Activated gamma-delta T cell treated with Interleukin-2 at 50 U/mL for 16 hours (primary cell): ENCODE measurements around the gene AACS.
"Not testable (repeated sequence)": the region's sequence is repeated elsewhere in the genome, so short reads cannot be mapped to it uniquely, and the experiment has no call there.

Source experiments
- DNase-seq: peaks from one replicate; pipeline ENCODE4 v3.0.0-alpha.2; 2020

The AACS gene

DNA sequence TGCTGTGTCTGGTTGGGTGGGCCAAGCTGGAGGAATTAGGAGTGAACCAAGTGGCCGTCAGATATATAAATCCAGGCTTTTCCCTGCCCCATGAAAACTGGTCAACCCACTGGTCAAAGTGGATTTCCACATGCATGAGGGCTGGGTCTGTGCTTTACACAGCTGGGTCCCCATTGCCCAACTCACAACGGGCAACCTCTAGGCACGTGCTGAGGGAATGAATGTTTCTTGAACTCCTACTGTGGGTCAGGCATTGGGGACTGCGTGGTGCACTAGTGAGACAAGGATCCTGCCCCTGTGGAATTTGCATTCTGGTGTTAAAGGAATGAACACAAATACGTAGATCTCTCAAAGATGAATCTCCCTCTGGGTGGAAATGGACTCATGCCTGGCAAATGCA, 7.5 kb upstream of the AACS start:
- DNase-seq: no peak

DNA sequence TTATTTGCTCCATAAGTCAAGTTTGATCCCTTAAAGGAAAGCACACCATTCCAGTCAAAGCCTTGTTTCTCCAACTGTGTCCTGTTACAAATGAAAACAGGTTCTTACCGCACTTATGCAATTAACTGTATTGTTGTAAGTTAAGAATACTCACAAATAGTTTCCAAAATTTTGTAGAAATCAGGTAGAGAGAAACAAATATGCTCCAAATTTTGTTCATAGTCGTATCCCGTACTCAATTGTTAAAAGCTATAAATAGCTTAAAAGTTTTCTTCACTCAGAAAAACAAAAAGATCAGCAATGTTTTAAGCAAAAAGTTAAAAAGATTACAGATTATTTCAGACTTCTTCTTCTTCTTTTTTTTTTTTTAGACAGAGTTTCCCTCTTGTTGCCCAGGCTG, 4.0 kb upstream of the AACS start:
- DNase-seq: no peak

DNA sequence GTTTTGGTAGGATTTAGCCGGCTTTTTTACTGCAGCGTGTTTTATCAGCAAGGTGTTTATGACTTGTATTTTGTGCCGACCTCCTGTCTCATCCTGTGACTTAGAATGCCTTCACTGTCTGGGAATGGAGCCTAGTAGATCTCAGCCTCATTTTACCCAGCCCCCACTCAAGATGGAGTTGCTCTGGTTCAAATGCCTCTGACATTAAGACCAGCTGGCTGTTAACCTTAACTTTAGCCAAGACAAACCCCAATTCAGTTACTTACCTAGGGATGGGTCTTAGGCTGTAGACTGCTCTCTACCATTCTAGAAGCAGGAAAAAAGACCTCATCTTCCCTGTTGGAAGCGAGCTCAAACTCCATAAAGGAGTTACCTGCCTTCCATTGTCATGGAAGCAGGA, 1.7 kb upstream of the AACS start:
- DNase-seq: not testable (repeated sequence)

DNA sequence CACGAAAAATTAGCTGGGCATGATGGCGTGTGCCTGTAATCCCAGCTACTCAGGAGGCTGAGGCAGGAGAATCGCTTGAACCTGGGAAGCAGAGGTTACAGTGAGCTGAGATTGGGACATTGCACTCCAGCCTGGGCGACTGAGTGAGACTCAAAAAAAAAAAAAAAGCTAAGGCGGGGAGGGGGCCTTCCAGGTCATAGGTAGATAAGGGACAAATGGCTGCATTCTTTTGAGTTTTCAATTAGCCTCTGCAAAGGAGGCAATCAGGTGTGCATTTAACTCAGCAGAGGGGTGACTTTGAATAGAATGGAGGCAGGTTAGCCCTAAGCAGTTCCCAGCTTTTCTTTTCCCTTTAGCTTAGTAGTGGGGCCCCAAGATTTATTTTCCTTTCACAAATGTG, 743 bp upstream of the AACS start:
- no peak for DNase-seq

DNA sequence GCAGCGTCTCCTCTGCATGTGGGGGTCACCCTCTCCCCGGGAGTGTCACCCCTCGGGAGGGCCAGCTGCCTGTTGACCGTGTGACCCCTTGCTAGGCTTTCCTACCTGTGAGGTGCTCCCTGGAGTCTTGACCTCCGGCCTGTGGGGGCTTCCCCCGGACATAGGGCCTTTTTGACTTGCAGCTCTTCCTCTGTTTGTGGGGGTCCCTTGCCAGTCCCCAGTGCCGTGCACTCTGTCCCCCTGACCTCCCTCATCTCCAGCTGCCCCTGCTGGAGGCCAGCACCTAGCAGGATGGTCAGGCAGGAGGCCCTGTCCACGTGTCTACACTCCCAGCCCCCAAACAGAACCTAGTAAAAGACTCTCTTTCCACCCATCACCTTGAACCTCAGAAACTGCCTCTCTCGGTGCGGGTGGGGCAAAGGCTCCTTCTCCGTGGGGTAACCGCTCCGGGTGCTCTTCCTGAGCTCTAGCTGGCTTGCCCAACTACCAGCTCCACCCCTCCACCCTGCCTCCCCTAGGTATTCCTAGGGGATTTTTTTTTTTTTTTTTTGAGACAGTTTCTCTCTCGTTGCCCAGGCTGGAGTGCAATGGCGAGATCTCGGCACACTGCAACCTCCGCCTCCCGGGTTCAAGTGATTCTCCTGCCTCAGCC, 810 bp downstream of the AACS start:
- DNase-seq: no peak

DNA sequence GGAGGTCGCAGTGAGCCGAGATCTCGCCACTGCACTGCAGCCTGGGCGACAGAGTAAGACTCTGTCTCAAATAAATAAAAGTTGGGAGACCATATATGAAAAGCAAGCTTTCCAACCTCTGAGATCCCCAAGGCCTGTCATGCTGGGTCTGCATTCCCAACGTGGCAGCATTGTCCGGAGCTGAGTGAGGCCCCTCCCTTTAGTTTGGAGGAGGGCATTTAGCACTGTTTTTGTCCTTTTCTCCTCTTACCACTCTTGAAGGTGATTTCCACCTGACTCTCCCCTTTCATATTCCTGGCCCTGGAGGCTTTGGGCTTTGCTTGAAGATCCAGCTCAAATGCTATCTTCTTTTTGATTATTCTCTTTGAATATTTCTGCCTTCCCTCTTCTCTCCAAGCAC, 3.2 kb downstream of the AACS start:
- DNase-seq: no peak

DNA sequence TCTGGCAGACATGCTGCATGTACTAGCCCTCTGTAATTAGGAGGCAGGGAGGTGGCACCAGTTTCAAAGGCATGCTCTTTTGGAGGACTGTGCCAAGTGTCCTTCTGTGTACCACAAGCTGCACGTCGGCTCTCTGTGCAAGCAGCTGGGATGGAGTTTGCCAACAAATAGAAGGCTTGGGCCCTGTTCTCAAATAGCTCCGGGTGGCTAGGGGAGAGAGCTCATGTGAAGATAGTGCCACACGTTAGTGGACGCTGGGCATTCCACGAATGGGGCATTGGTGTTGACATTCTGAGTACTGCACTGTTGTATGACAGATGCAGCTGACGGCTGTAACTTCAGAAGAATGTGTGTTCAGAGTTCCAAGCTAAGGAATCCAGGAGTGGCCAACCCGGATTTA, 4.4 kb downstream of the AACS start:
- DNase-seq: no peak

DNA sequence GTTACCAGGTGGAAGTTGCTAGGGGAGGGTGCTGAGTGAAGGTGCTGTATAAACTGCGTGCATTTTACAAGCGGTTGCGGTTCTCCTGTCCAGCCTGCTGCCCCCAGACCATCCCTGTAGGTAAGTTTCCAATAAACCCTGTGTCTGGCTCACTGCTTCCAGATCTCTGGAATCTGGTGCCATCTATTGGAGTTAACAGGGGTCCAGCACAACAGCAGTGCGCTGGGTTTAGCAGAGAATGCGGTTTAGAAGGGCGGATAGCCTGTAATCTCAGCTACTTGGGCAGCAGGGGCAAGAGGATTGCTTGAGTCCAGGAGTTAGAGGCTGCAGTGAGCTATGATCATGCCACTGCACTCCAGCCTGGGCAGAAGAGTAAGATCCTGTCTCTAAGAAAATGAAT, 4.9 kb downstream of the AACS start:
- DNase-seq: no peak

DNA sequence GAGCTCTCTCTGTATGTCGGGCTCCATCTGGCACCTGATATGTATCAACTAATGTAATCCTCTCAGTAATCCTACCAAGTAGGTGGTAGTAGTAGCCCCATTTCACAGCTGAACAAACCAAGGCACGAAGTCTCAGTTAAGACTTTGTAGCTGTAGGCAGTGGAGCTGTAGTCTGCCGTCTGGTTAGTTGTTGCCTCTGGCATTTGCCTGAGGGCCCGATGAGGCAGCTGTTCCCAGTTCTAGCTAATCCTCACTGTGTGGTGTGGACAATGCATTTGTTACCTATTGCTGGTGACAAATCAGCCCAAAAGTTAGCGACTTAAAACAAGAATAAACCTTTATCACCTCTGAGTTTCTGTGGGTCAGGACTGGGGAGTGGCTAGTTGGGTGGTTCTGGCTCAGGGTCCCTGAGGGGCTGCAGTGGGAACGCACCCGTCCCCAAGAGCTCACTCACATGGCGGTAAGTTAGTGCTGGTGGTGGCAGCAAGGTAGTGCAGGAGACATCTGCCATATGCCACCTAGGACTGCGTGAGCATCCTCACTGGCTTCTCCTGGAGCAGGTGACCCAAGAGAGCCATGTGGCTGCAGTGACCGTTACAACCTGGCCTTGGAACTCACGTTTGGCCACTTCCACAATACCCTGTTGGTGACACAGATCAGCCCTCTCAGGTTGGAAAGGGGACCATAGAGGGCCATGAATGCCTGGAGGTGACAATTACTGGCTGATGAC, 5.6 kb downstream of the AACS start:
- no peak for DNase-seq

DNA sequence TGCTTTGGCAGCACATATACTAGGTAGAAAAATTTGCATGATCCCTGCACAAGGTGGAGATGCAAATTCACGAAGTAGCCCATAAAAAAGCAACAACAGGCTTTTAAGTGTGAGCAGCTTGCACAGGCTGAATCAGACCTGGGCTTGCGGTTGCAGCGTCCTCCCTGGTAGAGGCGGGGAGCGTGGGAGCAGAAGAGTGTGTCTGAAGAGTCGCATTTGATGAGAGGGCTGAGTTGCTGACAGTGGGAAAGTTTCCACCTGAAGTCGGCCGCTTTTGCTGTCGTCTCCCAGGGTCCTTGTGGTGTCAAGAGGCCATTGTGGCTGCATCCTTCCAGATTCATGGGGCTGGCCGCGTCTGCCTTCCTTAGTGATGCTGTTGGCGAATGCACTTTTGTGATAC, 6.2 kb downstream of the AACS start:
- no peak for DNase-seq

DNA sequence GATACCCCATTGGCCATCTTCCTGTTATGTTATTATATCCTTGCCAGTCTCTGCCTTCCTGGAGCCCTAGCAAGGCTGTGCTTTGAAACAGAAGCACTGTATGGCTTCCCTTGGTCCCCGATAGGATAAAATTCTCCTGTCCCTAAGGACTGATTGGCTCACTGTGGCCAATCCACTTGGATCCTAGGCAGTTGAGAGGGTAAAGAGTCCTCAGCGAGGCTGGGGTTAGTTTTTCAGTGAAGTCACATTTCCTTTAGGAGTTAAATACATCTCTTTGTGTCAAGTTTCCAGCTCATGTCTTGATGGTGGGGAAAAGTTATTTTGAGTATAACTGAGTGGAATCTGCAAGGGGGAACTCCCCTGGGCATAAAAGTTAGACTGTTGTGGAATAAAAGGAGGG, 7.3 kb downstream of the AACS start:
- no peak for DNase-seq

DNA sequence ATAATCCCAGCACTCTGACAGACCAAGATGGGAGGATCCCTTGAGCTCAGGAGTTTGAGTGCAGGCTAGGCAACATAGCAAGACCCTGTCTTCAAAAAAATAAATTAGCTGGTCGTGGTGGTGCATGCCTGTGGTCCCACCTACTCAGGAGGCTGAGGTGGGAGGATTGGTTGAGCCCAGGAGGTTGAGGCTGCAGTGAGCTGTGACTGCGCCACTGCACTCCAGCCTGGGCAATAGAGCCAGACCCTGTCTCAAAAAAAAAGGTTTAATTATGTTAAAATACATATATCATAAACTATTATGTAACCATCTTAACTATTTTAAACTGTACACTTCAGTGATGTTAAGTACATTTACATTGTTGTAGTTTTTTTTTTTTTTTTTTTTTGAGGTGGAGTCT, 9.1 kb downstream of the AACS start:
- not testable (repeated sequence) for DNase-seq

DNA sequence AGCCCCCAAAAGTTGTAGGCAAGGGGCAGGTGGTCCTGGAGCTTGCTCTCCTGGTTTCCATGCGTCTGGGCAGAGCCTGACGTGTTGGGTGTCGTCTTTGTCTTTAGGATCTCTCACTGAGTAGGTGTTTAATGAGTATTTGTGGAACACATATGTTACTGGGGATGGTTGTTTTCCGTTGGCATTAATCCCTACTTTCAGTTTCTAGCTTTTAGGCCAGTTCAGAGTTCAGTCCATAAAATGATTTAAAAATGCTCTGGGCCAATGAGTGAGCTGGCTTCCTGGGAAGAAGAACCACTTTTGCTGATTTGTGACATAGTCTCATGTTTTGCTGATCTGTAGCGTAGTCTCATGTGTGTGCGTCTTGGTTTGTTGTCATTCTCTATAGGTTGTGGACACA, 10.9 kb downstream of the AACS start:
- no peak for DNase-seq

DNA sequence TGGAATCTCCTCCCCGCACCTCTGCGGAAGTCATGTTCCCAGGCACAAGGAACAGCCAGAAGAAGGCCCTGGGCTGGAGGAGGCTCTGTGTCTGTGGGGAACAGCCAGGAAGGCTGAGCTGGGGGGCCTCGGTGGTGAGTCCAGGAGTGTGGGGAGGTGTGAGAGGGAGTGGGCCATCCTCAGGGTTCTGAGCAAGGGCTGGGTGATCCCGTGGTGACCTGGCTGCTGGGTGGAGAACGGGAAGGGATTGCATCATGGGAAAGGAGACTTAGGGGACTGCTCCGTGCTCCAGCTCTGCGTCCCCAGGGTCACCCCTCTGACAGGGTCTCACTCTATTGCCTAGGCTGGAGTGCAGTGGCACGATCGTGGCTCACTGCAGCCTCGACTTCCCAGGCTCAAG, 13.8 kb downstream of the AACS start:
- DNase-seq: no peak

DNA sequence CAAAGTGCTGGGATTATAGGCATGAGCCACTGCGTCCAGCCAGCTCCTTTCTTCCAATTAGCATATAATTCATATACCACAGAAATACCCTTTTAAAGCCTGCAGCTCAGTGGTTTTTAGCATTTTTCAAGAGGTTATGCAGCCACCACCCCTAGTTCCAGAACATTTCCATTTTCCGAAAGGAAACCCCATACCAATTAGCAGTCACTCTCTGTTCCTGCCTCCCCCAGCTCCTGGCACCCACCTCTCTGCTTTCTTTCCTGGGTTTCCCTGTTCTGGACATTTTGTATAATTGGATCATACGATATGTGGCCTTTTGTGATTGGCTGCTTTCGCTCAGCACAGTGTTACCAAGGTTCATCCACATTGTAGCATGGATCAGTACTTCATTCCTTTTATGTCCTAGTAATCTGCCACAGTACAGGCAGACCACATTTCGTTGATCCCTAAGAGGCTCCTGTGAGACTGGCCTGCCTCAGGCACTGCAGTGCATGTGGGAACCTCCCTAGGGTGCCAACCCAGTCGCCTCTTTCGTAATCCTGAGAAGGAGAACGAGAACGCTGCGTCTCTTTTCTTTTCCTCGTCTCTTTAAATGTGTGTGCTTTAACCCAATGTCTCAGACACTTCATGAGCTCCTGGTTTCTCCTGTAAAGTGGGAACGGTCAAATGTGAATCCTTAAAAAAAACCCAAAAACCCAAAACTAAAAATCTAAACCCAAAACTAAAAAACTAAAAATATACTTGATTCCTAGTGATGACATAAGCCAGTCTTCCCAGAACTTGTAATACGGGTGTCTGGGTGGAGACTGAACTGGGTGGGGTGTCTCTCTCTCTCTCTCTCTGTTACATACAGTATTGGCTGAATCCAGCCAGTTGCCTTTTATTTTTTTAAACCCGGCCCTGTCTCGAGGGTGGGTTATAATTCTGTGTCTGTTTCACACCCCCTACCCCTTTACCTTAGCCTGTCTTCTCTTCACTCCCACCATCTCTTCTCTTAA, 14.7 kb downstream of the AACS start:
- DNase-seq: no peak

DNA sequence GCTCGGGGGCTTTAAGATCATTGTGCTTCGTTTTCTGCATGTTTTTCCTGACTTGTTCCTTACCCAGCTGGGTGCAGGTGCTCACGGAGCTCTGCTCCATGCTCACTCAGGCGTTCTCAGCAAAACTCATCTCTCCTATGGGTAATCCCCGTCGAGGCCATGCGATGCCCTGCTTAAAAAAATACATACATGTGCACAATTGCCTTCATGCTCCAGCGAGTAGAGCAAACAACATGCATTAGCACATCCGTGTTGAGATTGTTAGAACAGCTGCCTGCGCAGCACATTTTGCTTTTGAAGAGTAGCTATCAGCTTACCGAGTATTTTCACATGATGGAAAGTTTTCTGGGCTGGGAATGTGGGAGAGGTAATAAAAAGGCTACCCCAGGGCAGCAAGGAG, 16.2 kb downstream of the AACS start:
- no peak for DNase-seq

DNA sequence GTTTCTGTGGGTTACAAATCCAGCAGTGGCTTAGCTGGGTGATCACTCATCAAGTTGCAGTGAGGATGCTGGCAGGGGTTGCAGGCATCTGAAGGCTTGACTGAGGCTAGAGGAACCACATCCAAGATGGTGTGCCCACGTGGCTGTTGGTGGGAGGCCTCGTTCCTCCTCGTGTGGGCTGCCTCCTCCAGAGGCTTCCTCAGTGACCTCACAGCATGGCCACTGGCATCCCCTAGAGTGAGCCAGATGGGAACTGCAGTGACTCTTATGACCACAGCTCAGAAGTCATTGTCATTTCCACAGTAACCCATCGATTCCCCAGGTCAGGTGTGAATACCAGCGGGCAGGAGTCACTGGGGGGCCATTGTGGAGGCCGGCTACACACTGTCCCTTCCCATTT, 17.8 kb downstream of the AACS start:
- DNase-seq: no peak

DNA sequence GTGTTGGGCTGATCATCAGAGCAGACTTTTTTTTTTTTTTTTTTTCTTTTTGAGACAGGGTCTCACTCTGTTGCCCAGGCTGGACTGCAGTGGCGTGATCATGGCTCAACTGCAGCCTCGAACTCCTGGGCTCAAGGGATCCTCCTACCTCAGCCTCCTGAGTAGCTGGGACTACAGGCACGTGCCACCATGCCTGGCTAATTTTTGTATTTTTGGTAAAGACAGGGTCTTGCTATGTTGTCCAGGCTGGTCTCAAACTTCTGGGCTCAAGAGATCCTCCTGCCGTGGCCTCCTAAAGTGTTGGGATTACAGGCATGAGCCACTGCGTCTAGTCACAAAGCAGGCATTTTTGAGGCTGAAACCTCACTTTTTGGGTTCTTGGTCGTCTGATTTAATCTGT, 23.0 kb downstream of the AACS start:
- DNase-seq: not testable (repeated sequence)

DNA sequence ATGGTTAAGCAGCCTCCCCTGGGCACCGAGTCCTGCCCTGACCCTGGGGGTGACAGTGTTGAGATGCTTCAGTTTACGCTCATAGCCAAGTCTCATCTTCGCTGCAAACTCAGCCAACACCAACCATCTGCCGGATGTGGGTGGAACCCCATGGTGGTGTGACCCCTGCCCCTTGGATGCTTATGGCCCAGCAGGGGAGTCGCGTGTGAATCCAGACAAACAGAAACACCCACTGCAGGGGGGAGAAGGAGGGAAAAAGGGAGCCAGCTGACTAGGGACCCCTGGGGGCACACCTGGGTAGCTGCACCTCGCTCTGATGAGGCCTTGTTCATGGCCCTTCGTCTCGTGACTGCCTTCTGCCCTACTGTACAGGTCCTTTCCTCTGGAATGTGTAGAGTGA, 23.8 kb downstream of the AACS start:
- no peak for DNase-seq

DNA sequence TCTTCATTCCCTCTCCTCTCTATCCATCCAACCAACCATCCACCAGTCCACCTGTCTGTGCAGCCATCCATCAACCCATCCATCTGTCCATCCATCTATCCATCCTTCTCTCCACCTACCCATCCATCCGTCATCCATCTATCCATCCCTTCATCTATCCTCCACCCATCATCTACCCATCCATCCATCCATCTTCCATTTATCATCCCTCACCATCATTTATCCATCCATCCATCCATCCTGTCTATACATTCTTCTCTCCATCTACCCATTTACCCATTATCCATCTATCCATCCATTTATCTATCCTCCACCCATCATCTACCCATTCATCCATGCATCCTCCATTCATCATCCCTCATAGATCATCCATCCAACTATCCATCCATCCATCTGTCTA, 24.4 kb downstream of the AACS start:
- DNase-seq: no peak

DNA sequence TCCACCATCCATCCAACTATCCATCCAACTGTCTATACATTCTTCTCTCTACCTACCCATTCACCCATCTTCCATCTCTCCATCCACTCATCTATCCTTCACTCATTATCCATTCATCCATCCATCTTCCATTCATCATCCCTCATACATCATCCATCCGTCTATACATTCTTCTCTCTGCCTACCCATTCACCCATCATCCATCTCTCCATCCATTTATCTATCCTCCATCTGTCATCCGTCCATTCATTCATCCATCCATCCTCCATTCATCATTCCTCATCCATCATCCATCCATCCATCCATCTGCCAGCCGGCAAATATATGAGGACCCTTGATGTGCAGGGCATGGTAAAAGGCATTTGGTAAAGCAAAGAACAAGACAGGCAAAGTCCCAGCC, 25.2 kb downstream of the AACS start:
- DNase-seq: no peak

DNA sequence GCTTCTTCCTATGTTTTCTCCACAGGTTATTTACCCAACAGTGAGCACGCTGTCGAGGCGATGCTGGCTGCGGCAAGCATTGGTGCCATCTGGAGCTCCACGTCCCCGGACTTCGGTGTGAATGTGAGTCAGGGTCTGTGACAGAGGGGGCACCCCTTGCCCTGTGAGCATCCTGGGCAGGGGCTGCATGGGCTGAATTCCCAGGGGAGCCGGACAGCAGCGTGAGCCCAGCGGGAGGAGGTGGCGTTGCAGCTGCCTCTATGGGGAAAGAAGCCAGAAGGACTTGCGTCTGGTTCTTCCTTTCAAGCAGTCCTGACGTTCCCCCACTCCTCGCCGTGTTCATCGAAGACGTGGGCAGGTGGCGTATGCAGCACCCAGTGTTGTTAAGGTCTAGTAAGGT, 26.2 kb downstream of the AACS start:
- no peak for DNase-seq

DNA sequence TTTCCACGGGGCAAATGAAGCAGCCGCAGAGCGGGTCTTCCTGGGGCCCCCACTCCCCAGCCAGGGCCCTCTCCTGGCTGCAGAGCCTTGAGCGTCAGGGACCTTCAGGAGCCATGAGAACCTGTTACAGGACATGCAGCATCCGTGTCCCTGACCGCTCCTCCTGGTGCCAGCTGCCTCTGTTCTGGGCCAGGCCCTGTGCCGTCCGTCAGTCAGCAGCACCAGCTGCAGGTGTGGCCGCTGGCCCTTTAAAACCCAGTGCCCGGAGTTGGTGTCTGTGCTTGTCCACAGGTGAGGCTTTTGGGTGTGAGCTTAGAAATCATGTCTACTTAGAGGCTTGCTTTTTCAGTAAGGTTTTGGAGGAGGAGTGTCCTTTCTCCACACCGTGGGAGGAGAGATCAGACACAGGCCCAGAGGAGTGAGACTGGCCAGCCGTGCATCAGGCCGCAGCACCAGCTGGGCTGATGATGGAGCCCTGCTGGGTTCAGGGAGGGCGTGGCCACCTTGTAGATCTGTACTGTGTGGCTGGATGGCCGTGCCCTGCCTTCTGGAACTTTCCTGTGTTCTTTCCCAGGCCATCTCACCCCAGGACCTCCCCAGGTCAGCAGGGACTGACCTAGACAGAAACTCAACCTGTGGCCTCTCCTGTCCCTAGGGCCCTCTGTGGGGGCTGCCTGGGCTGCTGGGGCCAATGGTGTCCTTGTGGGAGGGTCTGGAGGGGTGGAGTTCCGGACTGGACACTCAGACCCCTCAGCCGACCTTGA, 27.1 kb downstream of the AACS start:
- no peak for DNase-seq
